OCI-LY7 (cell line): ENCODE data around the gene RTKN2.

Experiments used
- CTCF ChIP-seq: fragments of 200-600 bp; sonication (generic); conservative IDR thresholded peaks from 2 replicates; pipeline ENCODE4 v1.5.1; 2014; ENCODE audit warnings: mild to moderate bottlenecking, antibody characterized with exemption, low read length, moderate library complexity, mixed read lengths
- EZH2phosphoT487 ChIP-seq: fragments of 200-600 bp; sonication (generic); IDR thresholded peaks from 2 replicates; pipeline ENCODE4 v1.6.1; 2018; ENCODE audit warnings: low read depth, borderline replicate concordance, mild to moderate bottlenecking, mixed run types, antibody characterized with exemption, low read length, moderate library complexity, mixed read lengths

DNA sequence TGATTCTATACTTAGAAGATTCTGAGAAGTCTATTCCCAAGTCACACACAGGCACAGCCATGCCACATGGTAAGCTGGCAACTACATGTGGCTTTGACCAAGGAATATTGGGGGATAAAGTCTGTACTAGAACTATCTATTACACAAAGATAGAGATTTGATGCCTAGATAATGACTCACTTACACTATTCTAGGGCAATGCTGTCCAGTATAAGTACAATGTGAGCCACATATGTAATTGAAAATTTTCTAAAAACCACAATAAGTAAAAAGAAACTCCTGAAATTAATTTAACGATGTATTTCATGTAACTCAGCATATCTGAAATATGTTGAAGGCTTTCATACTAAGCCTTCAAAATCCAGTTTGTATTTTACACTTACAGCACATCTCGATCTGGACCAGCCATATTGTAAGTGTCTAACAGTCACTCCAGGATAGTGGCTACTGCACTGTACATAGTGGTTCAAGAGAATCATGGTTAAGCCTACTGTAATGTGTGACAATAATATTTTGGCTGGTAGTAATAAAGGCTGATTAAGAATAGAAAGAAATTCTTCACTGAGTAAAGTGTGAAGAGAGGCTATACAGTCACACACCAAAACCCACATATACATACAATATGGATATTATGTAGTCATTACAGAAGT lies 62.8 kb downstream of the RTKN2 start:
- TF ChIP-seq CTCF: no peak
- TF ChIP-seq EZH2phosphoT487: no peak
